Progenitor cell of endocrine pancreas (in vitro differentiated cells): ENCODE data around the gene TXN2. TPM values are rescaled to one million over a fixed set of nuclear protein-coding genes. Genes with fewer than 3 reads are reported as not detected.

Source experiments
- DNase-seq: peaks from one replicate; pipeline ENCODE4 v3.0.0; 2021; ENCODE audit warnings: low spot score; ENCODE audit not compliant: unreplicated experiment
- H3K27ac Mint-ChIP-seq: 2 replicates; pipeline ENCODE4 v1.8.0; 2021; ENCODE audit warnings: mild to moderate bottlenecking, moderate library complexity, mixed read lengths
- H3K27me3 Mint-ChIP-seq: 2 replicates; pipeline ENCODE4 v1.8.0; 2021; ENCODE audit warnings: mixed read lengths
- H3K36me3 Mint-ChIP-seq: 2 replicates; pipeline ENCODE4 v1.8.0; 2022; ENCODE audit warnings: mixed read lengths; ENCODE audit not compliant: insufficient read depth
- H3K4me1 Mint-ChIP-seq: 2 replicates; pipeline ENCODE4 v1.8.0; 2021; ENCODE audit warnings: low read depth, mixed read lengths
- H3K4me3 Mint-ChIP-seq: 2 replicates; pipeline ENCODE4 v1.8.0; 2021; ENCODE audit warnings: low read depth, mild to moderate bottlenecking, moderate library complexity, mixed read lengths
- H3K9me3 Mint-ChIP-seq: 2 replicates; pipeline ENCODE4 v1.8.0; 2021; ENCODE audit warnings: low read depth, mixed read lengths
- long read RNA-seq: library from polyadenylated mRNA; unstranded; transcript quantifications from one replicate; pipeline ENCODE4 v2.0.0, GENCODE V29; 2020
- total RNA-seq: library from RNA; stranded (reverse); gene quantifications from 2 replicates; pipeline ENCODE4 v1.2.1, GENCODE V29; 2021
- TF ChIP-seq, protein P1 (sequence below): fragments of 200-600 bp; sonication (generic); IDR thresholded peaks from one replicate; pipeline ENCODE4 v1.5.0; 2021; ENCODE audit warnings: antibody characterized with exemption, mild to moderate bottlenecking; ENCODE audit not compliant: unreplicated experiment

TXN2 gene, protein sequence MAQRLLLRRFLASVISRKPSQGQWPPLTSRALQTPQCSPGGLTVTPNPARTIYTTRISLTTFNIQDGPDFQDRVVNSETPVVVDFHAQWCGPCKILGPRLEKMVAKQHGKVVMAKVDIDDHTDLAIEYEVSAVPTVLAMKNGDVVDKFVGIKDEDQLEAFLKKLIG
- 55.0 and 59.6 TPM in 2 replicates for total RNA-seq
- long read RNA-seq, transcript TXN2-201 (4 exons, 1,736 nt), result major isoform, 47 of 59 reads
- long read RNA-seq, partial matches to known transcripts, result 7 of 59 reads
- long read RNA-seq, other reads (novel, unspliced or antisense), result 2 of 59 reads

DNA sequence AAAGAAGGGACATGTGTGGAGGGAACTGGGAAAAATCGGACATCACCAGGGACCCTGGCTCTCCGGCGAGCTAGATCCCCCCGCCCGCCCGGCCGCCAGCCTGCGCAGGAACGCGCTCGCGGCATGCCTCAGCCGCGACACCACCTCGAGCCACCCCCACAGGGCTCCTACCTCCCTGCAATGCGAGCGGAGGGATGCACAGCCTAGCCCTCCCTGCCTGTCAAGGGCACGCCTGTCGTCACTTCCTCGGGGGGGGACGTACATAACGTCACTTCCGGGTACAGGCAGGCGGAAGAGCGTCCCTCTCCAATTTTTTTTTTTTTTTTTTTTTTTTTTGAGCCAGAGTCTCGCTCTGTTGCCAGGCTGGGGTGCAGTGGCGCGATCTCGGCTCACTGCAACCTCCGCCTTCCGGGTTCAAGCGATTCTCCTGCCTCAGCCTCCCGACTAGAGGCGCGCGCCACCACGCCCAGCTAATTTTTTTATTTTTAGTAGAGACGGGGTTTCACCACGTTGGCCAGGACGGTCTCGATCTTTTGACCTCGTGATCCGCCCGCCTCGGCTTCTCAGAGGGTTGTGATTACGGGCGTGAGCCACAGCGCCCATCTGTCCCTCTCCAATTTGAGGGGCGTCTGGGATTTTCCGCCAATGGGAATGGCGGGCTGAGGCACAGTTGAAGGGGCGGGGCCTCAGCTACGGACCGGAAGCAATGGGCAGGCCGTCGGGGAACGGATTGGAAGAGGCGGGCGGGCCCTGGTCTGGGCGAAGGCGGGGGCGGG is at the start of gene TXN2:
TXN2 (minus strand) TSS at position 248 of the 776 bp plus-strand sequence. CDS start 803 bp downstream, outside the sequence.
- TF ChIP-seq, protein P1, sequence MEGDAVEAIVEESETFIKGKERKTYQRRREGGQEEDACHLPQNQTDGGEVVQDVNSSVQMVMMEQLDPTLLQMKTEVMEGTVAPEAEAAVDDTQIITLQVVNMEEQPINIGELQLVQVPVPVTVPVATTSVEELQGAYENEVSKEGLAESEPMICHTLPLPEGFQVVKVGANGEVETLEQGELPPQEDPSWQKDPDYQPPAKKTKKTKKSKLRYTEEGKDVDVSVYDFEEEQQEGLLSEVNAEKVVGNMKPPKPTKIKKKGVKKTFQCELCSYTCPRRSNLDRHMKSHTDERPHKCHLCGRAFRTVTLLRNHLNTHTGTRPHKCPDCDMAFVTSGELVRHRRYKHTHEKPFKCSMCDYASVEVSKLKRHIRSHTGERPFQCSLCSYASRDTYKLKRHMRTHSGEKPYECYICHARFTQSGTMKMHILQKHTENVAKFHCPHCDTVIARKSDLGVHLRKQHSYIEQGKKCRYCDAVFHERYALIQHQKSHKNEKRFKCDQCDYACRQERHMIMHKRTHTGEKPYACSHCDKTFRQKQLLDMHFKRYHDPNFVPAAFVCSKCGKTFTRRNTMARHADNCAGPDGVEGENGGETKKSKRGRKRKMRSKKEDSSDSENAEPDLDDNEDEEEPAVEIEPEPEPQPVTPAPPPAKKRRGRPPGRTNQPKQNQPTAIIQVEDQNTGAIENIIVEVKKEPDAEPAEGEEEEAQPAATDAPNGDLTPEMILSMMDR, result no peak
- Mint-ChIP-seq H3K36me3 (peaks cover 14% of the 10 kb centered on the region), H3K4me3 (peak within 1 kb of the TSS; percentile 92), H3K4me1 (peaks cover 16% of the 10 kb centered on the region), H3K27me3 (peaks cover 10% of the 10 kb centered on the region), H3K9me3 (no peaks in the 10 kb centered on the region), H3K27ac (peak within 1 kb of the TSS; percentile 92)
- DNase-seq, result peak; percentile 86

DNA sequence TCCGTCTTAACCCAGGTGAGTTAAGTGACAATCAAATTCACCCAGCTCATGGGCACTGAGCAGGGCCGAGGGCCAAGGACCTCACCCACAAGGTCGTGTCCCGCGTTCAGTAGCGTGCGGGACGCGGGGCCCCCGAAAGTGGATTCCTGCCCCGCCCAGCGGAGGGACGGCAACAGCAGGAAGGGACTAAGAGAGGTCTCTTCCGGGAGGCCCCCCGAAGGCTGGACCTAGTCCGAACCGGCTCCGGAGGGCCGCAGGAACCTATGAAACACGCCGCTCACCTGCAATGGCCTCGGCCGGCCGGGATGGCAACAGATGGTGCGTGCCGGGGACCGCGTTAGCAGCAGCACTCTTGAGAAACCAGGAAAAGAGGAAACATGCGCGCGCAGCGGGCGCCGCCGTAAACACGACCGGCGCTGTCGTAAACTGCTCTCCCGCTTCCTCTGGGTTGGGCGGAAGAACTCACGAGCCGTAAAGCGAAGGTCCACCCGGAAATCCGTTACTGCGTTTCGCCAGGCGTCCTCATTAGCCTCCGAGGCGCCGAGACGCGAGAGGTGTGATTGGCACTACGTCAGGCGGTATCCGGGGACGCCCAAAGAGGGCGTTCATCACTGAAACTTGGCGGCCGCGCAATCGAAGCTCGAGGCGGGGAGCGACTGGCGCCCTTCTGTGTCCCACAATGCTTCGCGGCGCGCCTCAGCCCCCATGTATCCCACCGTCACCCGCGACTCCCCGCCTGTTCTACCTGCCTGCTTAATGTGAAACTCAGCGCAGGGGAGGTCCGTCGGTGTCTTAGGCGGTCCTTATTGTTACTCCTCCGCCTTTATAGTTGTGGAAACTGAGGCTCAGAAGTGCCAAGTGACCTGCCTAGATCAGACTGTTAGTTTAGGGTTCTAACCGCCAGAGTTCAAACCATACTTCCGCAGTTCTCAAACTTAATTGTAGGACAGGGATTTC is 47.6 kb upstream of the TXN2 start, which contains the start of gene EIF3D:
EIF3D (minus strand) TSS at position 372 of the 957 bp plus-strand sequence. CDS start 3,045 bp downstream, outside the sequence.
- Mint-ChIP-seq H3K4me1 (peaks cover 4% of the 10 kb centered on the region), H3K27me3 (no peaks in the 10 kb centered on the region), H3K27ac (peak within 1 kb of the TSS; percentile 99), H3K36me3 (peaks cover 18% of the 10 kb centered on the region), H3K4me3 (peak within 1 kb of the TSS; percentile 89), H3K9me3 (peaks cover 3% of the 10 kb centered on the region)
- TF ChIP-seq, protein P1, result no peak
- DNase-seq, result peak; percentile 94

DNA sequence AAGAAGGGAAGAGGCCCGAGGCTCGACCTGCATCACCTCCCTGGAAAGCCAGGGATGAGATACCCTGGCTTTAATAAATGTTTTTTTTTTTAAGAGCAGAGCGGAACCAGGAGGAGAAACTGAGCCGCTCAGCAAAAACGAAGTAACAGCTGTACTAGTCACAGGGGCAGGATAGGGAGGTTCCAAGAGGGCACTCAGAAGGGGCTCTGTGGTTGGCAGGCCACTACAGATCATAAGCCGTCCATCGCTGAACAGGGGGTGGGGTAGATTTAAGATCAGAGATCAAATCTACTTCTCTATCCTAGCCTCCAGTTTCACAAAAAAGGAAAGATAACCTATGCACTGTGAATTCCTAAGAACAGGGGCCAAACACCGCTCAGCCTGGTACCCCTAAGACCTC is 46.9 kb upstream of the TXN2 start:
- H3K27me3 Mint-ChIP-seq, result no peaks in the 10 kb centered on the region
- TF ChIP-seq, protein P1, result no peak
- peak overlapping the region; percentile 99 for H3K27ac Mint-ChIP-seq
- H3K36me3 Mint-ChIP-seq, result peaks cover 19% of the 10 kb centered on the region
- DNase-seq, result no peak
- peaks cover 3% of the 10 kb centered on the region for H3K9me3 Mint-ChIP-seq
- H3K4me1 Mint-ChIP-seq, result peaks cover 4% of the 10 kb centered on the region
- peak overlapping the region; percentile 89 for H3K4me3 Mint-ChIP-seq

DNA sequence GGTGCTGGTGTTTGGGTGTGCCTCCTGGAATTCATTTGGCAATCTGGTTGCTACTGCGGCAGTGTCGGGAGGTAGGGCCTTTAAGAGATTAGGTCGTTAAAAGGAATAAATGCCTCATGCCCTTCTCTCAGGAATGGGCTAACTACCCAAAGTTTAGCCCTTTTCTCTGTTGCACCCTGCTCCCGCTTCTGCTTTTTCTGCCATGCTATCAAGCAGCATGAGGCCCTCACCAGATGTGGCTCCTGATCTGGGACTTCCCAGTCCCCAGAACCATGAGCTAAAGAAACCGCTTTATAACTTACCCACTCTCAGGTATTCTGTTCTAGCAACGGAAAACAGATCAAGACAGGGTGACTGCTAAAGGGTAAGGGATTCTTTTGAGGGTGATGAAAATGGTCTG is 41.2 kb upstream of the TXN2 start:
- no peak overlapping the region for H3K4me3 Mint-ChIP-seq
- no peak overlapping the region for H3K27ac Mint-ChIP-seq
- peaks cover 2% of the 10 kb centered on the region for H3K4me1 Mint-ChIP-seq
- no peak for DNase-seq
- no peaks in the 10 kb centered on the region for H3K27me3 Mint-ChIP-seq
- no peaks in the 10 kb centered on the region for H3K9me3 Mint-ChIP-seq
- H3K36me3 Mint-ChIP-seq, result peaks cover 39% of the 10 kb centered on the region
- TF ChIP-seq, protein P1, result no peak
